Mesendoderm (in vitro differentiated cells): ENCODE results near the gene CRACDL.

Source experiments
- DNase-seq: peaks from one replicate; pipeline ENCODE4 v3.0.0; 2013
- H2AK5ac ChIP-seq: 2 replicates; pipeline ENCODE4 v1.6.1; 2013; ENCODE audit warnings: low read length, inconsistent platforms
- H2BK120ac ChIP-seq: 2 replicates; pipeline ENCODE4 v1.6.1; 2013; ENCODE audit warnings: low read depth, mild to moderate bottlenecking, low read length, moderate library complexity, mixed read lengths
- H2BK15ac ChIP-seq: replicated peaks from 2 replicates; pipeline ENCODE4 v1.6.1; 2013; ENCODE audit warnings: low read depth, mild to moderate bottlenecking, moderate library complexity
- H2BK5ac ChIP-seq: 2 replicates; pipeline ENCODE4 v1.6.1; 2013; ENCODE audit warnings: low read length, inconsistent platforms
- H3K18ac ChIP-seq: 2 replicates; pipeline ENCODE4 v1.6.1; 2013; ENCODE audit warnings: mild to moderate bottlenecking, low read length, mixed read lengths
- H3K23ac ChIP-seq: one replicate; pipeline ENCODE4 v1.6.1; 2013; ENCODE audit warnings: low read length
- H3K27ac ChIP-seq: 2 replicates; pipeline ENCODE4 v1.5.1; 2013; ENCODE audit warnings: low read depth, mild to moderate bottlenecking, inconsistent platforms, low read length, moderate library complexity
- H3K27me3 ChIP-seq: 2 replicates; pipeline ENCODE4 v1.6.1; 2013; ENCODE audit warnings: low read length, control low read depth, mild to moderate bottlenecking, inconsistent platforms; ENCODE audit not compliant: insufficient read depth, poor library complexity
- H3K36me3 ChIP-seq: 2 replicates; pipeline ENCODE4 v1.6.1; 2013; ENCODE audit warnings: low read length, inconsistent platforms; ENCODE audit not compliant: control insufficient read depth, insufficient read depth
- H3K4ac ChIP-seq: one replicate; pipeline ENCODE4 v1.6.1; 2013; ENCODE audit warnings: low read depth, mild to moderate bottlenecking, low read length, moderate library complexity
- H3K4me1 ChIP-seq: 2 replicates; pipeline ENCODE4 v1.6.1; 2013; ENCODE audit warnings: low read depth, low read length, inconsistent platforms; ENCODE audit not compliant: control insufficient read depth
- H3K4me2 ChIP-seq: 2 replicates; pipeline ENCODE4 v1.6.1; 2013; ENCODE audit warnings: low read length
- H3K4me3 ChIP-seq: 2 replicates; pipeline ENCODE4 v1.5.1; 2013; ENCODE audit warnings: mild to moderate bottlenecking, low read length
- H3K56ac ChIP-seq: one replicate; pipeline ENCODE4 v1.6.1; 2013; ENCODE audit warnings: low read length
- H3K79me1 ChIP-seq: 2 replicates; pipeline ENCODE4 v1.6.1; 2013; ENCODE audit warnings: low read length, inconsistent platforms
- H3K79me2 ChIP-seq: 2 replicates; pipeline ENCODE4 v1.6.1; 2013; ENCODE audit warnings: mild to moderate bottlenecking, low read length; ENCODE audit not compliant: control insufficient read depth, insufficient read depth
- H3K9ac ChIP-seq: 2 replicates; pipeline ENCODE4 v1.6.1; 2013; ENCODE audit warnings: low read length, inconsistent platforms
- H4K5ac ChIP-seq: one replicate; pipeline ENCODE4 v1.6.1; 2013; ENCODE audit warnings: low read length
- H4K8ac ChIP-seq: one replicate; pipeline ENCODE4 v1.6.1; 2013; ENCODE audit warnings: low read depth, mild to moderate bottlenecking, control low read depth, low read length, moderate library complexity
- WGBS: extraction: QIAGEN DNeasy Blood & Tissue Kit; methylation state at CpG from one replicate; pipeline ENCODE4 v1.1.7; 2013; ENCODE audit warnings: low lambda C conversion rate, missing lambda C conversion rate; ENCODE audit not compliant: insufficient coverage; ENCODE audit errors: extremely low coverage; 5-methylcytosine and 5-hydroxymethylcytosine counted together

The CRACDL gene

GRCh38 chr2:98875746-98876145, 60.3 kb downstream of the CRACDL start:
- Histone ChIP-seq H3K27ac (no peak overlapping the region), H3K23ac (no peak overlapping the region), H3K9ac (no peak overlapping the region), H2BK5ac (no peak overlapping the region), H3K4me2 (no peak overlapping the region), H3K4me1 (no peaks in the 10 kb centered on the region), H2BK15ac (no peak overlapping the region), H2AK5ac (no peak overlapping the region), H3K4ac (no peak overlapping the region), H2BK120ac (no peak overlapping the region), H3K79me2 (no peaks in the 10 kb centered on the region), H3K56ac (no peak overlapping the region), H4K5ac (no peak overlapping the region), H3K4me3 (no peak overlapping the region), H4K8ac (no peak overlapping the region), H3K36me3 (no peaks in the 10 kb centered on the region), H3K27me3 (no peaks in the 10 kb centered on the region), H3K79me1 (no peaks in the 10 kb centered on the region), H3K18ac (no peak overlapping the region)
- WGBS: no CpG with 5 or more reads among the region's 4 CpGs
- no peak for DNase-seq

- no peaks in the 10 kb centered on the region for H3K79me1 ChIP-seq
- H3K27ac ChIP-seq: no peak overlapping the region
Observed at GRCh38 chr2:98875081-98875728, 60.8 kb downstream of the CRACDL start.

GRCh38 chr2:98874186-98874689, 61.8 kb downstream of the CRACDL start:
- no peaks in the 10 kb centered on the region for H3K36me3 ChIP-seq
- H3K4ac ChIP-seq: no peak overlapping the region
- H2BK120ac ChIP-seq: no peak overlapping the region
- no peak overlapping the region for H3K27ac ChIP-seq
- no peak overlapping the region for H3K4me3 ChIP-seq
- H3K27me3 ChIP-seq: no peaks in the 10 kb centered on the region
- no peak overlapping the region for H3K4me2 ChIP-seq
- no peak overlapping the region for H4K8ac ChIP-seq
- no peak overlapping the region for H2AK5ac ChIP-seq
- no peaks in the 10 kb centered on the region for H3K79me1 ChIP-seq
- no peaks in the 10 kb centered on the region for H3K4me1 ChIP-seq
- no peak overlapping the region for H3K9ac ChIP-seq
- H4K5ac ChIP-seq: no peak overlapping the region
- H3K23ac ChIP-seq: no peak overlapping the region
- H2BK5ac ChIP-seq: no peak overlapping the region
- DNase-seq: no peak
- no peaks in the 10 kb centered on the region for H3K79me2 ChIP-seq
- H3K56ac ChIP-seq: no peak overlapping the region
- no peak overlapping the region for H2BK15ac ChIP-seq
- no CpG with 5 or more reads among the region's 11 CpGs for WGBS
- H3K18ac ChIP-seq: no peak overlapping the region

More at GRCh38 chr2:98875081-98875728, 60.8 kb downstream of the CRACDL start:
- H2BK15ac ChIP-seq: no peak overlapping the region
- no peak overlapping the region for H3K4ac ChIP-seq
- no CpG with 5 or more reads among the region's 14 CpGs for WGBS
- H3K4me1 ChIP-seq: no peaks in the 10 kb centered on the region
- no peaks in the 10 kb centered on the region for H3K36me3 ChIP-seq
- no peak overlapping the region for H3K18ac ChIP-seq
- no peak overlapping the region for H2BK120ac ChIP-seq
- no peak overlapping the region for H3K23ac ChIP-seq
- no peak overlapping the region for H2BK5ac ChIP-seq
- H3K4me3 ChIP-seq: no peak overlapping the region
- H2AK5ac ChIP-seq: no peak overlapping the region
- no peaks in the 10 kb centered on the region for H3K27me3 ChIP-seq
- no peak overlapping the region for H3K4me2 ChIP-seq
- no peak overlapping the region for H3K9ac ChIP-seq
- H4K8ac ChIP-seq: no peak overlapping the region
- peak; percentile 21 for DNase-seq
- H4K5ac ChIP-seq: no peak overlapping the region
- no peak overlapping the region for H3K56ac ChIP-seq
- no peaks in the 10 kb centered on the region for H3K79me2 ChIP-seq

- Histone ChIP-seq H2BK5ac (no peak overlapping the region), H3K4me1 (no peaks in the 10 kb centered on the region), H4K8ac (no peak overlapping the region), H2AK5ac (no peak overlapping the region), H3K9ac (no peak overlapping the region), H3K18ac (no peak overlapping the region), H3K27ac (no peak overlapping the region), H2BK15ac (no peak overlapping the region), H3K4ac (no peak overlapping the region), H3K79me2 (no peaks in the 10 kb centered on the region), H3K27me3 (no peaks in the 10 kb centered on the region), H3K79me1 (no peaks in the 10 kb centered on the region), H3K36me3 (no peaks in the 10 kb centered on the region), H3K56ac (no peak overlapping the region), H3K23ac (no peak overlapping the region), H2BK120ac (no peak overlapping the region), H3K4me2 (no peak overlapping the region), H3K4me3 (no peak overlapping the region), H4K5ac (no peak overlapping the region)
- no CpG with 5 or more reads among the region's 10 CpGs for WGBS
- DNase-seq: no peak
Observed at GRCh38 chr2:98872526-98872925, 63.5 kb downstream of the CRACDL start.

- no peaks in the 10 kb centered on the region for H3K36me3 ChIP-seq
- no peak overlapping the region for H3K56ac ChIP-seq
- H3K4me2 ChIP-seq: no peak overlapping the region
- no peaks in the 10 kb centered on the region for H3K4me1 ChIP-seq
- no peak overlapping the region for H3K27ac ChIP-seq
- no peak overlapping the region for H3K4ac ChIP-seq
- H2BK5ac ChIP-seq: no peak overlapping the region
- no peaks in the 10 kb centered on the region for H3K79me2 ChIP-seq
- no peaks in the 10 kb centered on the region for H3K79me1 ChIP-seq
- no peak for DNase-seq
- no peak overlapping the region for H2BK15ac ChIP-seq
- no peak overlapping the region for H3K9ac ChIP-seq
- no peaks in the 10 kb centered on the region for H3K27me3 ChIP-seq
- H2AK5ac ChIP-seq: no peak overlapping the region
- no peak overlapping the region for H4K5ac ChIP-seq
- H3K23ac ChIP-seq: no peak overlapping the region
- H4K8ac ChIP-seq: no peak overlapping the region
- H2BK120ac ChIP-seq: no peak overlapping the region
- no peak overlapping the region for H3K4me3 ChIP-seq
- no CpG with 5 or more reads among the region's 2 CpGs for WGBS
- H3K18ac ChIP-seq: no peak overlapping the region
Observed at GRCh38 chr2:98871506-98871905, 64.5 kb downstream of the CRACDL start.
